ENCODE results near the gene RIMBP2.

Gene RIMBP2

DNA sequence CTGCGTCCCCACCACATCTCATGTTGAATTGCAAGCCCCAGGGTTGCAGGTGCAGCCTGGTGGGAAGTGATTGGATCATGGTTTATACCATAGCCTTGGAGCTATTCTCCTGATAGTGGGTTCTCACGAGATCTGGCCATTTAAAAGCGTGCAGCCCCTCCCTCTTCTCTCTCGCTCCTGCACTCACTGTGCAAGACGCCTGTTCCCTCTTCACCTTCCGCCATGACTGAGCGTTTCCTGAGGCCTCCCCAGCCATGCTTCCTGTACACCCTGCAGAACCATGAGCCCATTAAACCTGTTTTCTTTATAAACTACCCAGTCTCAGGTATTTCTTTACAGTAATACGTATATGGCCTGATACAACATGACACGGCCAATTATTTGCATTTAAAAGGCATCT is 146.6 kb downstream of the RIMBP2 start:
- no peak for DNase-seq (ENCODE audit: low read depth, low spot score)

DNA sequence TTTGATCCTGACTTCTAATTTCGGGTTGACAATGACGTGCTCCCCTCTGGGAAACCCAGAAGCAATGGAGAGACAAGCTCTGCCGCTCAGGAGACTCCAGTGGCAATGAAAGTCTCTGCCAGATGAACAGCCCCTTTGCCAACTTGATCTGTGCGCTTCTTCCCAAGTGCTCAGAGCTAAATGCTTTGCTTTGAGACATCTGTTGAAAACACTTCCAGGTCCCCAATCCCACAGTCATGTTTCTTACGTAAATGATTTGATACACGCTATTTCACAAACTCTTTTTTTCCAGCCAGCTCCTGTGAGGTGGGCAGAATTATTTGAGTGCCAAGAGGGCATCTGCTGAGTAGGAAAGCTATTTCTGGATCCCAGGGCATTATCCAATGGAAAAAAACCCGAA is 147.6 kb downstream of the RIMBP2 start:
- no peak for DNase-seq (ENCODE audit: low read depth, low spot score)

GRCh38 chr12:130568041-130568440 is 148.1 kb downstream of the RIMBP2 start:
- DNase-seq (ENCODE audit: low read depth, low spot score): no peak

DNA sequence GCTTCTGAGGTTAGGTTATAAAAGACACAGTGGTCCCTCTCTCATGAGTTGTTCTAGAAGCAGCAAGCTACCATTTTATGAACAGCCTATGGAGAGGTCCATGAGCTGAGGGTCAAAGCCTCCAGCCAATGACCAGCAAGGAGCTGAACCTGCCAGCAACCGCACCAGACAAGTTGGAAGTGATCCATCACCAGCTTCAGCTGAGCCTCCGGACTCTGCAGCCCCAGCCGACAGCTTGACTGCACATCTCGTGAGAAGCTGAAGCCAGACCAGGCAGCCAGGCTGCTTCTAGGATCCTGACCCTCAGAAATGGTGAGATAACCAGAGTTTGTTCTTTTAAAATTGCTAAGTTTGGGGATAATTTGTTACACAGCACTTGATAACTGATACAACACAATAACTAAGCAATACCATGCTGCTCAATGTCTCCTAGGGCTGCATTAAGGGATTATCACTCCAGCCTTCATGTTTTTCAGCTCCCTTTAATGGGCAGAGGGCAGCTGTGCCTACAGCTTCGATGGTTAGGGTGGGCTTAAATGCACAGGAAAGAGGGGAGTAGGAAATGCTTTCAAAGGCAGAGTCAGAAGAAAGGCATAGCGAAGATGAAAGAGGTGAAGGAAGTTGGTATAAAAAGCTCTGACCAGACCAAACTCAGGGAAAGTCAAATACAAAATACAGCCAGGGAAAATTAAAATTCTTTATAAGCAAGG is 149.5 kb downstream of the RIMBP2 start:
- DNase-seq (ENCODE audit: low read depth, low spot score): no peak

DNA sequence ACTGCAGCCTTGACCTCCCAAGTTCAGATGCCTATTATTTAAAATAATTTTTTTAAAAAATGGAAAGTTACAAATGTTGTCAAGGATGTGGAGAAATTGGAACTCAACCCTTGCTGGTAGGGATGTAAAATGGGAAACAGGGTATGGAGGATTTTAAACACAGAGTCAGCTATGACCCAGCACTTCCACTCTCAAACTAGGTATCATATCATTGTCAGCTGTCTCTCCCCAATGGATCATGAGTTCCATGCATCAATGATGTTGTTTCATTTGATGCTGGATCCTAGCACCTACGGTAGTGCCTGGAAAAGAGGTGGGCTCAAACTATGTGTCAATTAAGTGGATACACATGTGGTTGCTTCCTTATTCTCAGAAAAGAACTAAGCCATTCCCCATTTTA is 150.9 kb downstream of the RIMBP2 start:
- DNase-seq (ENCODE audit: low read depth, low spot score): no peak

GRCh38 chr12:130563323-130563722 is 152.8 kb downstream of the RIMBP2 start:
- no peak for DNase-seq (ENCODE audit: low read depth, low spot score)

DNA sequence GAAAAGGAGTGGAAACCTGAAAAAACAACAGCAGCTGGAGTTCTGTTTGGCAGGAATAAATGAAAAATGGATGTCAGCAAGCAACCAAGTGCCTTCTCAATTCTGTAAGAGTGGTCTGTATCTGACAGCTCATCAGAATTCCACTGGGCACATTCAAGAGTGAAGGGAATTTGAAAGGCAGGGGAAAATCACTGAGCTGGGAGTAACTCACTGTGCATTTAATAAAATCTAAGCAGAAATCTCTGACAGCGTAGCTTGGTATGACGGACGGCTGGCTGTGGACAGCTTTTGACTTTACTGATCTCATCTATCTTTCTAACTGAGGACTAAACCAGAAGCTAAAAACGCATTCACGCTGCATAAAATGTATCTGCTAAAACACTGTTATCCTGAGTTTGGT is 153.4 kb downstream of the RIMBP2 start:
- DNase-seq (ENCODE audit: low read depth, low spot score): no peak

GRCh38 chr12:130560321-130560720 is 155.8 kb downstream of the RIMBP2 start:
- DNase-seq (ENCODE audit: low read depth, low spot score): no peak

DNA sequence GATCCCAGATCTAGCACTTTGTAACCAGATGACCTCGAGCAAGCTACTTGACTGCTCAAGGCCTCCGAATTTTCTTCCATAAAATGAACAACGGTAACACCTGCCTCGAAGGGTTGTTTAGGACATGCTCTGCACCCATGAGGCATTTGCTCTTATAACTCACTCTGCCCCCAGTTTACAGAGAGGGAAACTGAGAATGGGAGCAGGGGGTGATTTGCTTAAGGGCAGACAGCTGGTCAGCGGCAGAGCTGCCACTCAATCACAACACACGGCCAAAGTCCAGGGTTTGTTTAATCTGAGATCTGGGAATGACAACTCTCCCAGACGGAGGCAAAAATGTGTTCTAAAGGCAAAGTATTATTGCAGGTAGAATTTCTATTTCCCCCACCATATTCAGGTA is 156.3 kb downstream of the RIMBP2 start:
- no peak for DNase-seq (ENCODE audit: low read depth, low spot score)

- DNase-seq (ENCODE audit: low read depth, low spot score): no peak
These were observed 158.0 kb downstream of the RIMBP2 start for GRCh38 chr12:130557886-130558765.

DNA sequence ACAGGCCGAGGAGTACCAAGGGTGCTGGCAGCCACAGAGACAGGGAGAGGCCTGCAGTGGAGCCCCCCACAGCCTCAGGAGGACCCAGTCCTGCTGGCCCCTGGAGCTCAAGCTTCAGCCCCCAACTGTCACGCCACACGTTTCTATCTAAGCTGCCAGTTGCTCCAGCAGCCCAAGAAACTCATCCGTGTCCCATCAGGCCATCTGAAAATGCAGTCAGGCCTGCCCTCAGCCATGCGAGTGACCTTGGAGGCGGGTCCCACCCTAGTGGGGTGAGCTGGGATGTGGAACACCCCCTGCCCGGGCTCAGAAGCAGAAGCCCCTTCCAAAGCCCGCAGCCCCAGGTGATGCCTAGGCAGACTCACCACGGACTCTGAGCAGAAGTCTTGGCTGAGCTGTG is 158.9 kb downstream of the RIMBP2 start:
- DNase-seq (ENCODE audit: low read depth, low spot score): no peak

GRCh38 chr12:130556486-130557055 is 159.5 kb downstream of the RIMBP2 start:
- no peak for DNase-seq (ENCODE audit: low read depth, low spot score)

GRCh38 chr12:130555628-130556485 is 160.2 kb downstream of the RIMBP2 start:
- no peak for DNase-seq (ENCODE audit: low read depth, low spot score)

GRCh38 chr12:130555221-130555620 is 160.9 kb downstream of the RIMBP2 start:
- DNase-seq (ENCODE audit: low read depth, low spot score): no peak

GRCh38 chr12:130552483-130552996 is 163.6 kb downstream of the RIMBP2 start:
- no peak for DNase-seq (ENCODE audit: low read depth, low spot score)

DNA sequence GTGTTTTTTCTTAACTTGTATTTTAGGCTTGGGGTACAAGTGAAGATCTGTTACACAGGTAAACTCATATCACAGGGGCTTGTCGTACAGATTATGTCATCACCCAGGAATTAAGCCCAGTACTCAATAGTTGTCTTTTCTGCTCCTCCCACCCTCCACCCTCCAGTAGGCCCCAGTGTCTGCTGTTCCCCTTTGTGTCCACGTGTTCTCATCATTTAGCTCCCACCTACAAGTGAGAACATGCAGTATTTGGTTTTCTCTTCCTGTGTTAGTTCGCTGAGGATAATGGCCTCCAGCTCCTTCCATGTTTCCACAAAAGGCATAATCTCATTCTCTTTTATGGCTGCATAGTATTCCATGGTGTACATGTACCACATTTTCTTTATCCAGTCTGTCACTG is 166.7 kb downstream of the RIMBP2 start:
- DNase-seq (ENCODE audit: low read depth, low spot score): no peak

GRCh38 chr12:130547480-130548155 is 168.5 kb downstream of the RIMBP2 start:
- no peak for DNase-seq (ENCODE audit: low read depth, low spot score)

DNA sequence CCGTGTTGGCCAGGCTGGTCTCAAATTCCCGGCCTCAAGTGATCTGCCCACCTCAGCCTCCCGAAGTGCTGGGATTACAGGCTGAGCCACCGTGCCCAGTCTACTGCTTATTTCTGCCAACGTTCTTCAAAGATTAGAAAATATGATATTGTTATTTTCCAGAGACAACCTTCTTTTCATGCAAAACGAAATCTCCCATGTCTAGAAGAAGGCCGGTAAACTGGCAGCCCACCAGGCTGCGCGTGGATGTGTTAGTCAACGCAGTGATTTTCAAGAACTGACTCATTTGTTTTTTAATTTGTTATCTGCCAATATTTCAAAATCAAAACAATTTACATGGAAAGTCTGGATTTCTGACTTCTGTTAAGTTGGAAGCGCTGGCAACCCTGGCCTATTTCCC is 169.6 kb downstream of the RIMBP2 start:
- DNase-seq (ENCODE audit: low read depth, low spot score): no peak

GRCh38 chr12:130545475-130545874 is 170.6 kb downstream of the RIMBP2 start:
- no peak for DNase-seq (ENCODE audit: low read depth, low spot score)

DNA sequence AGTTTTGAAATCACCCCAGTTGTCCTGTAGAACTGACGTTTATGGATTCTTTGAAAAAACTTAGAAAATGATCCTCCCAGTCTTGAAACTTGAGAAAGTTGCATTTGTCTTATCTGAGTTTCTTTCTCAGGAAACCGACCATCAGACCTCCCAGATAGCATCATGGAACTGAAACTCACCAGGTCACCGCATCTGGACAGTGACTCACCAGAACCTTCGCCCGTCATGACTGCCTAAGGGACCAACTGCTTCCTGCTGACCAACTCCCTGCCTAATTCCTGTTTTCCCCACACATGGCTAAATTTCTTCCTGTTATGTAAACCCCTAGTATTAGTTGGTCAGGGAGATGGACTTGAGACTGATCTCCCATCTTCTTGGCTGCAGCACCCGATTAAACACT is 175.7 kb downstream of the RIMBP2 start:
- no peak for DNase-seq (ENCODE audit: low read depth, low spot score)
